ENCODE data around the gene ZNF14.
A peak's percentile ranks its signal among the peaks of the same experiment; 100 is the strongest.
"Not testable (repeated sequence)": the region's sequence is repeated elsewhere in the genome, so short reads cannot be mapped to it uniquely, and the experiment has no call there.

Gene ZNF14

DNA sequence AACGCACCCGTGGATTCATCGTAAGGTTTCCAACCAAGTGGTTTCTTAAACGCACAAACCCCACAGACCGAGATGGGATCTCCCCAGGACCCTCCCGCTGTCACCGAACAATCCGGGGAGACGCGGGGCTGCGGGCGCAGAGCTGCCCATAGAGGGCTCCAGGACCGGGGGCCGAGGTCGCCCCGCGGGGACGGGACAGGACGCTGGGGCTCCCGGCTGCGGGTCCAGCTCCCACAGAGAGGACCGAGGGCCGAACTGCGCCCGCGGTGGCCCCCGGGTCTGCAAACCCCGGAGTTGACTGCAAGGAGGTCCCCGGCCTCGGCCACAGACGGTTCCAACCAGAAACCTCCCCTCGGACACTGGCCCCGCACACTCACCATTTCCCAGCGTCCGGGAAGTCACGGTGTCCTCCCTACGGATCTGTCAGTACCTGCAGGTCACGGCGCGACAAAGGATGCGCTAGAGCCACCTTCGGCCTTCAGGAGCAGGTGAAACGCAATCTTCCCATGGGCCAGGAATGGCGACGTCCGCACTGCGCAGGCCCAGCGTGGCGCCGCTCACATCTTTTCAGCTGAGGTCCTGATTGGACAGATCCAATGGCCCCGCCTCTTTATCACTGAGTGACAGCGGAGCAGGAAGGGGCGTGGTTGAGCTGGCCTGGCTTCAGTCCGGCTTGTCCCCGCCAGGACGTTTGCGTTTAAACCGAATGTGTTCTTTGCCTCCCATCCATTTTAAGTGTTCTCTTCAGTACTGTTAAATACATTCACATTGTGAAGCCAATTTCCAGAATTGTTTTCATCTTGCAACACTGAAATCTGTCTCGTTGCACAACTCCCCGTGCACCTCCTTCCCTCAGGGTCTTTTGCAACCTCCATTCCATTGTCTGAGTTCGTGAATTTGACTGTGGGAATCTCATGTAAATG lies at the start of gene ZNF14:
Gene ZNF14, minus strand, starts transcription at position 534 of the 923 bp plus-strand sequence. Its CDS starts 154 bp downstream, at position 380.
- peak; percentile 91 to 95 for DNase-seq

DNA sequence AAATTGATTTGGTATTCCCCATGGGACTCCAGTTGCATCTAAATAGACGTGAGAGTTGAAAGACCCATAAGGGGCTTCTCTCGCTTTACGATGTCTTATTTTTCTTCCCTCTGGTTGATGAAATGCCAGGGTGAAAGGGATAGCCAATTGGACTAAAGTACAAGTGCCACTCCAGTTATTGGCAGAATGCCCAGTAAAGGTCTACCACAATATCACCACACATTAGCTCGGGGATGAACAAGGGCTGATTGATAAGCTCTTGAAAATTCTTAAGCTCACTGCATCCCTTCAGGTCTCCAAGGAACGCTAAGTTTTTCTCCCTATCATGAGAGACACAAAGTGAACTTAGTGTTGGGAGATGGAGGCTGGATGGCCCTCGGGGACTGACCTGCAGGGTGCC lies 48.9 kb upstream of the ZNF14 start:
- DNase-seq: not testable (repeated sequence)

DNA sequence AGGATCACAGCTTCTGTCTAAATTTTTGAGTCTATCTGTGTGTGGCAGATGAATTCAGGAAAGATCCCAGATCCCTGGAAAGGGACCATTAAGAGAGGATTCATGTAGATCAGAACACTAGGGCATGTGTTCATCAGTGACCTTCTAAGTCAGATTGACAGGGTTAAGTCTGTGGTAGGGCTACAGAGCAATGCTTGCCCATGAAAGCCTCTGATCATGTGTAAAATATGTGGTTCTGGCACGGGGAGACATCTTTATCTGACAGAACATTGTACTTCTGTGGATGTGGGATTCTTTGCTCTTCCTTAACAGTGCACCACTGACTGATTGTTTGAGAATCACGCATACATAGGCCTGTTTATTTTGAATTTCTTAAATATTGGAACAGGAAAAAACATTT lies 45.8 kb upstream of the ZNF14 start:
- no peak for DNase-seq

DNA sequence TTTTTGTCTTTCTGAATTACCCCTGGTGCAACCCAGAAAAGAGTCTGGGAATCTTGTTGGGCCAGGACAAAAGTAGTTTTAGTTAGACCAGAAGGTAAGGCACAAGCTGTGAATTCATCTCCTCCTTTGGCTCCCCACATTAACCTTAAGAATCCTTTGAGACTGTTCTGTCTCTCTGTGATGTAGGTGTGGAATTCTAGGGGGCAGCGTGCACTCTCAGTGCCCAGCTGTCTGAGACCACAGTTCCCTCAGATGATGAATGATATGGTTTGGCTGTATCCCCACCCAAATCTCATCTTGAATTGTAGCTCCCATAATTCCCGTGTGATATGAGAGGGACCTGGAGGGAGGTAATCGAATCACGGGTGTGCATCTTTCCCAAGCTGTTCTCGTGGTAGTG lies 44.8 kb upstream of the ZNF14 start:
- DNase-seq: no peak

DNA sequence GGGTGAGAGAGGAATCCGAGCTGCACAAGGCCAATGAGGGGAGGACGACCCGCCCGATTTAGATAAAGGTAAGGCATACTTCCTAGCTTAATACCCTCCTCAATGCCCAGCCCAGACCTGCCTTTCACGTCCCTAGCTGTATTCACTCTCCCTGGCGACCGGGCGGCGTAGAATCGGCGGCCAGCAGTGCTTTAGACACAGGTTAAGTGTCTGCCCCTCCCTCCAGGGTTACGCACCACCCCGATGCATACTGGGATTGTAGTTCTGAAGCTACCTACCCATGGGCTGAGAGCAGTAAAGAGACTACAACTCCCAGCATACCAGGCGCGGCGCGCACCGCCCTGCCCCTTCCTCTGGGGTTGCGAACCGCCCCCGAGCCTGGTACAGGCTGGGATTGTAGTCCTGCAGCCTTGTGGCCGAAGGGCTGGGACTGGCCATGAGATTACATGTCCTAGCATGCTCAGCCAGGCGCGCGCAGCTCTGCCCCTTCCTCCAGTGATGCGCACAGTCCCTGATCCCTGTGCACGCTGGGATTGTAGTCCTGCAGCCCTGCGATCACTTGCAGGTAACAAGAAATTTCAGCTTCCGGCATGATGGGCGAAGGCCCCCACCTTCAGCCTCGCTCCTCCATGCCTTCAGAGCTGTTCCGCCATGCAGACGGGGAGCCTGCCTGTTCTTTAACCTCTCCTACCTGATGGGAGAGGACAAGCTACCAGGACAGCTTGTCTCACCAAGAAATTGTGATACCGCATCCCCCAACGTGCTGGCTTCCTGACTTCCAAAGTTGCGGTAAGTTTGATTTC lies 43.5 kb upstream of the ZNF14 start:
- peak; percentile 91 to 94 for DNase-seq

DNA sequence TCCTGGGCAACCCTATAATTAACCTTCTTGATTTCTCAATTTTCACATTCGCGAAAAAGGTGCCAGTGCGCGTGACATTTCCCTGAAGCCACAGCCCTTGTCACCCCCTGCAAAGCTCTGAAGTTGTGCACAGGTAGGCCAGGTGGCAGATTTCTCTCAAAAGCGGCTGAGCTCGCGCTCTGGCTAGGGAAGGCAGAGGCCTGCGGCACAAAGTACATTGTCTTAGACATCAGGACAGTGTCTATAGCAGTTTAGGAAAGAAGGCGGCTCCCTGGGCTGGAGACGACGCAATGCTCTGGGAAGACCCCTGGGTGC lies 42.9 kb upstream of the ZNF14 start:
- DNase-seq: no peak

DNA sequence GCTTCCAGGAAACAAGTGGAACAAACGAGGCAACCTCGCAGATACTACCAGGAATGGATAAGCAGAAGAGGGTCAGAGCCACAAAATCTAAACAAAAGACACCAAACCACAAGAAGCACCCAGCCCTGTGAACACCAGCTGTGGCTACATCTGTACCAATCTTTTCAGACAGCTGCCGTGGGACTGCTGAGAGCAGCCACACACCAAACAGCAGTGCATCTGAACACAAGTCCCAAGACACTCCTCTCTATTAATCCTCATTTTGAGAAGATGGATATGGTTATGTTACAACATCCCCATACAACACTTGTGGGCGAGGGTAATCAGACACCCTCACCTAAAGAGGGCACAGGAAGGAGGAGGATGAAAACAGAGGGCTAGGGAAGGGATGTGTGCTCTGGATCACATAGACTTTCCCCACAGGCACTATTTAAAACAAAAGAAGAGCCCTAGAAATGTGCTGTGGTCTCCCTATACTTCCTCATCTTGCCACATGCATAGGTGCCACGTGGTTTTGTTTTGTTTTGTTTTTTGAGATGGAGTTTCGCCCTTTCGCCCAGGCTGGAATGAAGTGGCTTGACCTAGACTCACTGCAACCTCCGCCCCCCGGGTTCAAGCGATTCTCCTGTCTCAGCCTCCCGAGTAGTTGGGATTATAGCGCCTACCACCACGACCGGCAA lies 41.6 kb upstream of the ZNF14 start:
- no peak for DNase-seq

DNA sequence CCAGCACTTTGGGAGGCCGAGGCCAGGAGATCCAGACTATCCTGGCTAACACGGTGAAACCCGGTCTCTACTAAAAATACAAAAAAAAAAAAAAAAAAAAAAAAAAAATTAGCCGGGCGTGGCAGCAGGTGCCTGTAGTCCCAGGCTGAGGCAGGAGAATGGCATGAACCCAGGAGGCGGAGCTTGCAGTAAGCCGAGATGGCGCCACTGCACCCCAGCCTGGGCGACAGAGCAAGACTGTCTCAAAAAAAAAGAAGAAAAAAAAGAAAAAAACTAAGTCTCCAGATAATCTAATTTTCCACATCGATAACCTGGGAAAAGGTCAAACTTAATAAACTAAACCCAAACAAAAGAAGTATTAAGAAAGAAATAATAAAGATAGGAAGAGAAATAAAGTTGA lies 39.1 kb upstream of the ZNF14 start:
- not testable (repeated sequence) for DNase-seq

DNA sequence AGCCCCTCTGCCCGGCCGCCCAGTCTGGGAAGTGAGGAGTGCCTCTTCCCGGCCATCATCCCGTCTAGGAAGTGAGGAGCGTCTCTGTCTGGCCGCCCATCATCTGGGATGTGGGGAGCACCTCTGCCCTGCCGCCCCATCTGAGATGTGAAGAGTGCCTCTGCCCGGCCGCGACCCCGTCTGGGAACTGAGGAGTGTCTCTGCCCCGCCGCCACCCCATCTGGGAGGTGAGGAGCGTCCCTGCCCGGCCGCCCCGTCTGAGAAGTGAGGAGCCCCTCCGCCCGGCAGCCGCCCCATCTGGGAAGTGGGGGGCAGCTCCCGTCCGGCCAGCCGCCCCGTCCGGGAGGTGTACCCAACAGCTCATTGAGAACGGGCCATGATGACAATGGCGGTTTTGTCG lies 37.1 kb upstream of the ZNF14 start:
- DNase-seq: not testable (repeated sequence)

DNA sequence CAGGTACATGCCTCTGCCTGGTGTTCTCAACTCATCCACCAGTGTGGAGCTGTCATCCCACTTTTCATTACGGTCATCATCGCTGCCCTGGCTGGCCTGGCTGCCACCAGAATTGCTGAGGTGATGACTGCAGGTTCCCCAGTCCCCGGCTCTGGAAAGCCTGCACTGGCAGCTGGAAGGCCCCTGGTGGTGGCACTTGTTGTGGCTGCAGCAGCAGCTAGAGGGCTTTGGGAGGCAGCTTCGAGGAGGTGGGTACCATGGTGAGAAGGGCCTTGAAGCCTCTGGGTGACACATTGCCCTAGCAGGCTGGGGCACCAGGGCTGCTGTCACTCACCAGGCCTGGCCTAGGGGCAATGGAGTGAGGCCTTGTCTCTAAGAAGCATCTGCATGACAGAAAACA lies 25.3 kb upstream of the ZNF14 start:
- DNase-seq: no peak

DNA sequence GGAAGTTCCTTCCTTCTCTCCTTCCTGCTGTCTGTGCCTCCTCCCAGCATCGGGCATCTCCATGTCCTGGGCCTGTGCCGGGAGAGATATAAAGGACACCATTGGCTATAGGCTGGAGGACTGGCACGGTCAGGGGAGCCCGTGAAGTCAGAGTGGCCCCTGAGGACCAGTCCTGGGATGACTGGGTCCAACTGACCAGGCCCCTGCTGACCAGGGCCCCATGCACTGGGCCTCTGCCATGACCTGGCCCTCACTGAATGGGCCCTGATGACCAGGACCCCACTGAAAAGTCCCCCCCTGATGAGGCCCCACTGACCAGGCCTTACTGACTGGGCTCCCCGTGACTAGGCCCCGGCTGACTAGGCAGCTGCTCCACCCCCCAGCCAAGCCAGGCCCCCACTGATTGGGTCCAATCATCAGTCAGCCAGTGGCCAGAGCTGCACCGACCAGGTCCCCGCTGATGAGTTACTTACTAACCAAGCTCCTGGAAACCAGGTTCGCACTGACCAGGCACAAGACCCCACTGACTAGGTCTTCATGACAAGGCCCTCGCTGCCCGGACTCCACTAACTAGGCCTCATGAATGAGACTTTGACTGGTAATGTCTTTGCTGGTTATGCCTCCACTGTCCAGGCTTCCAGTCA lies 20.0 kb upstream of the ZNF14 start:
- no peak for DNase-seq

DNA sequence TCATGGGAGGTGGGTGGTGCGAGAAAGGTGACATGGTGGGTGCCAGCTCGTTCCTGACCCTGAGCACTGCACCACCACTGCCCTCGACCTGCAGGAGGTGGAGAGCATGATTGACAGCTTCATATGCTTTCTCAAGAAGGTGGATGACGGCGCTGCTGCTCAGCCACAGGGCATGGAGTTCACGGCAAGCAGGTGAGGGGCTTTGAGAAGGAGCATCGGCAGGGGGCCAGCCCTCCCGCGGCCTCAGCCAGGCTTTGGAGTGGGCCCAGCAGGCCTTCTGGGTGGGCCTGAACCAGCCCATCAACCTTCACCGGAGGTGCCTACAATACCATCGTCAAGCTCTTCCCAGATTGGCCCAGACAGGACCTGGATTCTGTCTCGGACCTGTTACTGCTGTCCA lies 18.9 kb upstream of the ZNF14 start:
- no peak for DNase-seq

DNA sequence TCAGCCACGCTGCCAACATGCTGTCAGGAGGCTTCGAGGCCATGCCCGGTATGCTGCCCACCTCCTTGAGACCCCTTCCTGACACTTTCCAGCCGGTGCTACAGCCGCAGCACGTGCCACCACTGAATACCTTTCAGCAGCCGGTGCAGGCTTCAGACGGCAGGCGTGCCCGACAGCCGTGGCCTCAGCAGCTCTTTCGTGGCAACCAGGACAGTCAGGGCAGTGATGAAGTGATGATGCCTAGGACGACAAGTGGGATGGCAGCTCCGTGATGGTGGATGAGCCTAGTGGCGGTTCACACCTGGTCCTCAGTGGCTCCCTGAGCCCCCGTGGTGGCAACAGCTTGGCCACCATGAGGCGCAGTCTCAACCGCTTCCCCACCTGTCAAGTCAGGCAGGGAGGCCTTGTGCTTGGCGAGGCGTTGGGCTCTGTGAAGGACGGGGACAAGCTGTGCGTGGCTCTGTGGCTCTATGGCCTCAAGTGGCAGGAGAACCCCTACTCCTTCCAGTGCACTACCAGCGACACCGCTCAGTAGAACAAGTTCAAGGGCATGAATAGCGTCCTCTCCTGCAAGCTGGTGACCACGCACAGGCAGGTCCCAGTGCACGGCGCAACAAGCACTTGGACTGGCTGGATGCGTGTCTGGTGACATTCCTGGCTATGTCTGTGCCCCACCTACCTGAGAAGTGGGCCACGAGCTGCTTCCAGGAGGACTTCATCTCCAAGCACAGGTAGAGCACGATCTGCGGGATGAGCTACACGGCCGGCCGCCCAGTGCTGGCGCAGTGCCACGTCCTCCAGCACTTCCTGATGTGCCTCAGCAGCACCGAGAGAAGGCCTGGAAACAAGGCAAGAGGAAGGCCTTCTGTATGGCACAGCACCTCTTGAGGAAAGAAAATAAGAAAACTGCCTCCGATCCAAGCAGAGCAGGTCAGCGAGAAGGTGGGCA lies 18.2 kb upstream of the ZNF14 start:
- no peak for DNase-seq

DNA sequence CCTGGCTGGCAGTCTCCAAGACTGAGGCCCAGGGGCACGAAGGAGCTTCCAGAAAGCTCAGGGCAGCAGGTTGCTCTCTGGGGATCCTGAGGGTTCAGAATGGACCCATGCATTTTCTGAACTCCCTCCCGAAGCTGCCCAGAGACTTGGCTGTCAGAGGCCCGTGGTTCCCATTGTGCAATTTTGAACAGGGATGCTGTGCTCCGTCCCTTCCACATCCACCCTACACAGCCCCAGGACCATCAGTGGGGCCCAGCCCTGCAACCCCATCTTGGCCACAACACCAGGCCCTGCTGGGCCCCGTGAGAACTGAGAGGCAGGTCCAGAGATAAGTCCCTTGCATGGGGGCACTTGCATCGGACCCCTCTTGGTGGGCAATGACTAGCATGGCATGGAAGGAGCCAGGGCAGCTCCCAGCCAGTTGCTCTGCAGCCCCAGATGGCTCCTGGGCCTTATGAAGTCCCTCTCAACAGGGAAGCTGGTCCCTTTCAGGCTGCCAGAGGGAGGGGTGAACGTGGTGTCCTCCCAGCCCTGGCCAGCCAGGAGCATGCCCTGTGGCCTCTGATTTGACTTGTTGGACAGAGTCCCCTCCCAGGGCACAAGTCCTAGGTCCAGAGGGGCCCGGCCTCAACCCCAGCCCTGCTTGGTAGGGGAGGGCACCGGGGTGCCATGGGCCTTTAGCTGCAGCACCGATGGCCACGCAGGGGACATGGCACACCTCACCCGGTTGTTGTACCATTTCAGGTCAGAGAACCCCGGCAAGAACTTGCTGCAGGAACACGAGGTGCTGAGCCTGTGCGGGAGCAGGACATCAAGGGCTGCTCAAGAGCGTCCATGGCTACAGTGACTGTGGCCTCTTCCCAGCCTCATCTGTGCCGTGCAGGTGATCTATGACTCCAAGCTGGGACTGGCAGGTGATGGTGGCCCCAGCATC lies 17.3 kb upstream of the ZNF14 start:
- DNase-seq: no peak

DNA sequence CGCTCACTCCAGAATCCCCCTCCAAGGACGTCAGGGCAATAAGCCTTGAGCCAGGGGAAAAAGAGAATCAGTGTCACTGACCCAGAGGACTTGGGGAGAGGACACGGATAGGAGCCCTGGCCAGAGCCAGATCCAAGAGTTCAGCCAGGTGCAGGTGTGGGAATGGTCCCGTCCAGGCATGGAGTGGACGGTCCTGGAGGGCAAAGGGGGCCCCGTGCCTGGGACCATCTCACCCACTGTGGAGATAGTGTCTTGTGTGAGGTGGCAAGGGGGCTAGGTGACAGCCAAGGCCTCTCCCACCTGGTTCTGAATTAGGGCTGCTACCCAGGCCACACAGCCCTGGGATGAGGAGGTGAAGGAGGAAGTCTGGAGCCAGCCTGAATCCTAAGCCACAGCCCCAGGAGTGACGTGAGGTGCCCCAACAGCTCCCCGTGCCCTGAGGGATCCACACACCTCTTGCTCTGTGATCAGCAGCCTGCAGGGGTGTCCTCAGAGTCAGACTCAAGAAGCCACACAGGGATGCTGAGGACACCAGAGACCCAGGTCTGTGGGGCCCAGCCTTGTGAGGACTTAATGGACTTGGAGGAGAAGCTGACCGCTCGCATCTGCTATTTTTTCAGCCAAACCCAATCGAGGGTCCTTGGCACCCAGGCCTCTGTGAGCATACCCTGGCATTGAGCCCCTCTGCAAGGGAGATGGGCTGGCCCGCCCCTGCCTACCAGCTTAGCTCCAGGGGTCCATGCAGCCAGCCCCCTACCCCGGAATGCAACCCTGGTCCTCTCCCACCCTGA lies 16.4 kb upstream of the ZNF14 start:
- DNase-seq: no peak

DNA sequence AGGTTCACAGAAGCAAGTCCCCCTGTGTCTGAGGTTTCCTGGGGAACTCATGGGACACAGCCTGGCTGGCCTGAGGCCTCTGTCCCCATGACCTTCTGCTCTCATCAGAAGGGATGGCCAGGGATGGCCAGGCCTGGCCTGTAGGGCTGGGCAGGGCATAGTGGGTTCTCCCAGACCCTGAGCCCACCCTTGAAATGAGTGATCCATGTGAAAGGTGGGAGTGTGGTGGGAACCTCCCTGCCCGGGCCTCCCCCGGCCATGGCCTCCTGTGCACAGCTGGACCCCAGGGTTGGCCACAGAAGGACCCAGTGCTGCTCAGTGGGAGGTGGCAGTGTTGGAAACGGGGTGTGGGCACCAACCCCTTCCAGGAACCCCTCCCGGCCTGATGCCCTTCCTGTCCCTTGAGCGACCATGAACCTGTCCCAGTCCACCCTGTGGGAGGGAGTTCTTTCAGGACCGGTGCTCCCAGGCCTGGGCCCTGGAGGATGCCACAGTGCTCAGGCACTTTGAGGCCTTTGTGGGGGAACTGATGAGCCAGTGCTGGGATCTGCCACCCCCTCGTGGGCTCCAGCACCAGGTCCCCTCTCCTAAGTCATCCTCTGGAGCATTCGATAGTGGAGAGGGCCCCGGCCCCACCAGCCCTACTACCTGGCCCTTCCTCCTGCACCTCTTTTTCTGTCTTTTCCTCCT lies 15.5 kb upstream of the ZNF14 start:
- DNase-seq: no peak

DNA sequence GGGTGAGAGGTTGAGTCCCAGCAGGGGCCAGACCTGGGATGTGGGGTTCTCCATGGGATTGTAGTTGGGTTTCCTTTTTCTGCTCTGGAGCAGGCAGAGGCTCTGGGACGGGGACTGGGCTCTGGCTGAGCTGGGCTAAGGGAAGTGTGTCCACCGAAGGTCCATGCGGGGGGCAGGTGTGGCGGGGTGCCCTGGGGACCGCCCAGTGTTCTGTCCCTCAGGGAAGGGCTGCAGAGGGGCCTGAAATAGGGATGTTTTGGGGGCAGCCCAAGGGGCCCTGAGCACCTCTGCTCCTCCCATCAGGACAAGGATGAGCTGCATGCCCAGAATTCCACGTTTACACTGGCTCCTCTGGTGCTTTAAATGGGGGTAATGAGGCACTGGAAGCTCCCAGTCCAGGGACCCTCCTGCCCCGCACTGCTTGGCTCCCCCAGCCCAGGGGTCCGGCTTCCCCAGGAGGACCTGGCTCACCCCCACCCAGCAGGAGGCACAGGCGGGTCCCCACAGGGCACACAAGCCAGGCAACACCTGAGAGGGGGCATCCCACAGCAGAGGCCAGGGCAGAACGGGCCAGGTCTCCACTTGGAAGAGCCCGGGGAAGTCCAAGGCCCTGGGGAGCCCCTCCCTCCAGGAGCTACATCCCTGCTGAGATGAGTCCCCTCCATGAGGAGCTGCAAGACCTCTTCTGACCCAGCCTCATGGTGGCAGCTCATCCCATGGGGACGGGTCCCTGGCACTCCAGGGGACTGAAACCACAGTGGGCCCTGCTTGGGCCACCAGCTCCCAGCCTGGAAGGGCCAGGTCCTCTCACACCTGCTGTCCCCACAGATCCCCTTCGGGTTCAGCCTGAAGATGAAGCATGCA lies 14.7 kb upstream of the ZNF14 start:
- no peak for DNase-seq

Measured in CD4-positive, alpha-beta T cell treated with Interferon alpha-2 for 1 hour (primary cell).